Stomach smooth muscle (tissue), 2 donors: ENCODE measurements around the gene VPS13D.
A peak's percentile ranks its signal among the peaks of the same experiment; 100 is the strongest.

Source experiments
- H3K27ac ChIP-seq: one replicate; pipeline ENCODE4 v1.7.0; 2013; ENCODE audit warnings: mild to moderate bottlenecking, low read length, inconsistent platforms
- H3K27me3 ChIP-seq, 2 donors: one replicate each; pipeline ENCODE4 v1.7.0; 2013; ENCODE audit warnings: low read length in 2 of 2; ENCODE audit not compliant: insufficient read depth in 2 of 2, control insufficient read depth in 1 of 2
- H3K36me3 ChIP-seq, 2 donors: one replicate each; pipeline ENCODE4 v1.7.0; 2013; ENCODE audit warnings: low read length in 2 of 2; ENCODE audit not compliant: control insufficient read depth in 2 of 2, insufficient read depth in 2 of 2
- H3K4me1 ChIP-seq: one replicate; pipeline ENCODE4 v1.7.0; 2013; ENCODE audit warnings: low read length; ENCODE audit not compliant: control insufficient read depth, insufficient read depth
- H3K4me3 ChIP-seq, 2 donors: one replicate each; pipeline ENCODE4 v1.7.0; 2013; ENCODE audit warnings: low read length in 2 of 2
- H3K9ac ChIP-seq, 2 donors: one replicate each; pipeline ENCODE4 v1.7.0; 2013; ENCODE audit warnings: low read length in 2 of 2, mild to moderate bottlenecking in 1 of 2
- H3K9me3 ChIP-seq, 2 donors: one replicate each; pipeline ENCODE4 v1.7.0; 2013; ENCODE audit warnings: low read length in 2 of 2; ENCODE audit not compliant: control insufficient read depth in 2 of 2
- donor health status: healthy.
- donor health status: Pancreatic carcinoma.

Gene VPS13D

DNA sequence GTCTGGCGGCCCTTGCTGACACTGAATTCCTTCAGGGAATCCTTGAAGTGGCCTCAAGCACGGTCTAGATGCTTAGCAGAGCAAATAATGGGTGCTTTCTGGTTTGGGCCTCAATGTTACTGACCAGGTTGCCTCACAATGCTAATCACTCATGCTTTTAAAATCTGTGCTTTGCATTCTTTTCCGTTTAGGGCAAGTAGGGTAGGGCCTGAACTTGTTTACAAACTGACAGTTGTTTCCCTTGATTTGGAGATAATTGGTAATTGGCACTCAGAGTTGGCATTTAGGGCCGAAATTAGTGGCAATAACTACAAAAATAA, 1.4 kb downstream of the VPS13D start:
- Histone ChIP-seq H3K9ac (peak overlapping the region; percentile 92 to 95), H3K9me3 (no peaks in the 10 kb centered on the region), H3K27me3 (no peaks in the 10 kb centered on the region), H3K36me3 (peaks cover 4 to 7% of the 10 kb centered on the region in 2 donors), H3K4me1 (peaks cover 6% of the 10 kb centered on the region), H3K27ac (peak overlapping the region; percentile 42), H3K4me3 (peak overlapping the region; percentile 85 to 93)

DNA sequence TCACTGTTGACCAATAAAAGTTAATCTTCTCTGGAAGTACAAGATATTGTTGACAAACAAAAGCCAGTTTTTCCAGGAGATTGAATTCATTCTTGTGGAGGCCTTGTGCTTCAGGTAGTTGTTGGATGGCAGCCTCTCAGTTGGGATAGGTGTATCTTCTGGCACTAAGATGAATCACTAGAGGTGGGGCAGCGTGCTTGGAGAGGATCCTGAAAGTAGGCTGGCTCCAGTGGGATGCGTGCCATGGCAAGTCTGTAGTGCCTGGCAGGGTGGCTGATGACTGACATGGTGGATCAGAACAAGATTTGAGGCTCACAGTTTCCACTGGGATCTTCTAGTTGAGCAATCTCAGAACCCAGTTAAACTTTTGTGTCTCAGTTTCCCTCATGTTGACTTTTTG, 2.4 kb downstream of the VPS13D start:
- no peaks in the 10 kb centered on the region for H3K9me3 ChIP-seq
- no peaks in the 10 kb centered on the region for H3K27me3 ChIP-seq
- H3K36me3 ChIP-seq: peaks cover 6 to 9% of the 10 kb centered on the region in 2 donors
- peaks cover 6% of the 10 kb centered on the region for H3K4me1 ChIP-seq
- H3K9ac ChIP-seq: no peak overlapping the region
- H3K27ac ChIP-seq: no peak overlapping the region
- peak overlapping the region in 1 of 2 donors; percentile 8 for H3K4me3 ChIP-seq

DNA sequence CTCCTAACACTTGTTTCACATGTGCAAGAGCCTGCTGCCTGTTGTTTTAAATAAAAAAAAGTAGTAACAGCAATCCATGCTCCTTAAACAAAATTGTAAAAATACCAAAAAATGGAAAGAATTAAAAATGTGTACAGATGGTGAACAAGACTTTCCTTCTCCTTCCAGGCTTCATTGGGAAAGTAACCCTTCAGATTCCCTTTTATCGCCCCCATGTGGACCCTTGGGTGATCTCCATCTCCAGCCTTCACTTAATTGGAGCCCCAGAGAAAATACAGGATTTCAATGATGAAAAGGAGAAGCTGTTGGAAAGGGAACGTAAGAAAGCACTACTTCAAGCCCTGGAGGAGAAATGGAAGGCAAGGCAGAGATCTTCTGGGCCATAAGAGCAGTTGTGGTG, 14.2 kb downstream of the VPS13D start:
- Histone ChIP-seq H3K9me3 (no peaks in the 10 kb centered on the region), H3K36me3 (peaks cover 35 to 39% of the 10 kb centered on the region in 2 donors), H3K27me3 (no peaks in the 10 kb centered on the region), H3K4me1 (no peaks in the 10 kb centered on the region), H3K27ac (no peak overlapping the region), H3K9ac (no peak overlapping the region), H3K4me3 (no peak overlapping the region)

- H3K36me3 ChIP-seq: peaks cover 40 to 44% of the 10 kb centered on the region in 2 donors
- H3K4me1 ChIP-seq: no peaks in the 10 kb centered on the region
- H3K4me3 ChIP-seq: no peak overlapping the region
- H3K9me3 ChIP-seq: no peaks in the 10 kb centered on the region
- H3K27ac ChIP-seq: no peak overlapping the region
- H3K9ac ChIP-seq: no peak overlapping the region
- no peaks in the 10 kb centered on the region for H3K27me3 ChIP-seq
Observed at GRCh38 chr1:12244585-12244984, 14.8 kb downstream of the VPS13D start.

DNA sequence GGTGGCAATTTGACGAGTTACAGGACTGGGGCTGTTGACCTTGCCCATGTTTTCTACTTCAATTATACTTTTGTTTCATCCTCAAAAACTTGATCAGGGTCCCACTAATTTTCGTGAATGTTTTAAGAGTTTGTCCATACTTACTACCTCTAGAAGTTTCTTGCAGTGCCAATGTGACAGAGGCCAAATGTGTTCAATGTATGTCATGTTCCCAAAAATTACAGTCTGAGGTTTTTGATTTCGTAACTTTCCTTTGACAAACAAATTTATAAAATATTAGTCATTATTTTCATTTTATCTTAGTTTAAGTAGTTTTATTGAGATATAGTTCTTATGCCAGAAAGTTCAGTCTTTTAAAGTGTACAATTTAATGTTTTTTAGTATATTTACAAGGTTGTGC, 15.3 kb downstream of the VPS13D start:
- H3K4me3 ChIP-seq: no peak overlapping the region
- H3K36me3 ChIP-seq: peaks cover 45 to 49% of the 10 kb centered on the region in 2 donors
- H3K9me3 ChIP-seq: no peaks in the 10 kb centered on the region
- H3K27me3 ChIP-seq: no peaks in the 10 kb centered on the region
- no peaks in the 10 kb centered on the region for H3K4me1 ChIP-seq
- no peak overlapping the region for H3K27ac ChIP-seq
- H3K9ac ChIP-seq: no peak overlapping the region

- Histone ChIP-seq H3K27me3 (no peaks in the 10 kb centered on the region), H3K27ac (no peak overlapping the region), H3K9me3 (no peaks in the 10 kb centered on the region), H3K4me1 (no peaks in the 10 kb centered on the region), H3K4me3 (no peak overlapping the region), H3K9ac (no peak overlapping the region), H3K36me3 (peaks cover 50 to 54% of the 10 kb centered on the region in 2 donors)
Observed at GRCh38 chr1:12245733-12246132, 15.9 kb downstream of the VPS13D start.

DNA sequence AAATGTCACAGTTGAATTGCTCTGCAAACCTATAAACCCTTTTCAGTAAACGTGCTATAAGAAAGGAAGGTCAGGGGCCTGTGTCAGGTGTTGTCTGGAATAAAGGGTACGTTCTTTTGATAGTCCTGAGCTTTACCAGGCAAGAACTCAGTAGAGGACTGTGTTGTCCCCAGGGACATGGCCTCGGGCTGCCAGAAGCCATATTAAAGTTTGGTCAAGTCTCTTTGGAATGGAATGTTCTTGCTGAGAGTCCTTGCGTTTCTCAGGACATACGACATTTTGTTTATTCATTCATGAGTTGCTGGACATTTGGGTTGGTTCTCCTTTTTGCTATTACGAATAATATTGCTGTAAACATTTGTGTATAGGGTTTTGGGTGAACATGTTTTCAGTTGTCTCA, 16.8 kb downstream of the VPS13D start:
- Histone ChIP-seq H3K36me3 (peaks cover 56 to 58% of the 10 kb centered on the region in 2 donors), H3K27me3 (no peaks in the 10 kb centered on the region), H3K4me1 (no peaks in the 10 kb centered on the region), H3K9ac (no peak overlapping the region), H3K9me3 (no peaks in the 10 kb centered on the region), H3K4me3 (no peak overlapping the region), H3K27ac (no peak overlapping the region)

DNA sequence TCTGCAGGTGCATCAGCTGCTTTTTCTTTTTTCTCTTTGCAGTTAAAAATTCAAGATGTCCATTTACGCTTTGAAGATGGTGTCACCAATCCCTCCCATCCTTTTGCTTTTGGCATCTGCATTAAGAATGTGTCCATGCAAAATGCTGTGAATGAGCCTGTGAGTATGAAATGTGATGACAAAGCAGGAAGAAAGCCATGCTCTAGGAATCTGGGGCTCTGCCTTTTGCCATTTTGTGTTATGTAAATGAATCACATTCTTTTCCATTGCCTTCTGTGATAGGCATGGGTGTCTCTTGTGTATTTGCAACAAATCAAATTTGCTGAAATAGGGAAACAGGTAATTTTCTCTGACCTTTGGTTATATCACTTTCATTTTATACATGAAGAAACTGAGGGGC, 19.4 kb downstream of the VPS13D start:
- peaks cover 57 to 59% of the 10 kb centered on the region in 2 donors for H3K36me3 ChIP-seq
- no peak overlapping the region for H3K27ac ChIP-seq
- H3K9ac ChIP-seq: no peak overlapping the region

GRCh38 chr1:12249748-12250147, 19.9 kb downstream of the VPS13D start:
- Histone ChIP-seq H3K9ac (no peak overlapping the region), H3K4me1 (no peaks in the 10 kb centered on the region), H3K36me3 (peaks cover 54% of the 10 kb centered on the region in 2 donors), H3K9me3 (no peaks in the 10 kb centered on the region), H3K27me3 (no peaks in the 10 kb centered on the region), H3K27ac (no peak overlapping the region), H3K4me3 (no peak overlapping the region)

More for the DNA sequence above, 19.4 kb downstream of the VPS13D start:
- Histone ChIP-seq H3K27me3 (no peaks in the 10 kb centered on the region), H3K9me3 (no peaks in the 10 kb centered on the region), H3K4me3 (no peak overlapping the region), H3K4me1 (no peaks in the 10 kb centered on the region)

- peaks cover 46 to 52% of the 10 kb centered on the region in 2 donors for H3K36me3 ChIP-seq
- H3K4me3 ChIP-seq: no peak overlapping the region
- H3K4me1 ChIP-seq: no peaks in the 10 kb centered on the region
- H3K9ac ChIP-seq: no peak overlapping the region
- H3K27ac ChIP-seq: no peak overlapping the region
- H3K9me3 ChIP-seq: no peaks in the 10 kb centered on the region
- no peaks in the 10 kb centered on the region for H3K27me3 ChIP-seq
Observed at GRCh38 chr1:12251442-12251841, 21.6 kb downstream of the VPS13D start.

DNA sequence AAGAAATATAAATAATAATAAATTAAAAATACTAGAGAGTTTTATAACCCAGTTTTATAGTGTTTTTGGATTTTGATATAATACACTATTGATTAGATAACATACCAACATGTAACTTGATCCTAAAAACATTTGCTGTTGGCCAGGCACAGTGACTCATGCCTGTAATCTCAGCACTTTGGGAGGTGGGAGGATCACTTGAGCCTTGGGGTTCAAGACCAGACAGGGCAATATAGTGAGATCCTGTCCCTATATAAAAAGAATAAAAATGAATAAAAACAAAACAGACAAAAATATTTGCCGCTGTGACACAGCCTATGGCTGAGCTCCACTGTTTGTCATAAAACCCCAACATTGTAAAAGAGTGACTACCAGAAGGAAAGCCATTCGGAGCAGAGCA, 26.1 kb downstream of the VPS13D start:
- Histone ChIP-seq H3K4me1 (no peaks in the 10 kb centered on the region), H3K9me3 (no peaks in the 10 kb centered on the region), H3K4me3 (no peak overlapping the region), H3K9ac (no peak overlapping the region), H3K36me3 (peaks cover 47 to 66% of the 10 kb centered on the region in 2 donors), H3K27me3 (no peaks in the 10 kb centered on the region), H3K27ac (no peak overlapping the region)
